ENCODE data around the gene BFSP1.
A peak's percentile ranks its signal among the peaks of the same experiment; 100 is the strongest.

BFSP1 gene

GRCh38 chr20:17556837-17557674 lies 25.9 kb upstream of the BFSP1 start:
- FAIRE-seq: no peak

DNA sequence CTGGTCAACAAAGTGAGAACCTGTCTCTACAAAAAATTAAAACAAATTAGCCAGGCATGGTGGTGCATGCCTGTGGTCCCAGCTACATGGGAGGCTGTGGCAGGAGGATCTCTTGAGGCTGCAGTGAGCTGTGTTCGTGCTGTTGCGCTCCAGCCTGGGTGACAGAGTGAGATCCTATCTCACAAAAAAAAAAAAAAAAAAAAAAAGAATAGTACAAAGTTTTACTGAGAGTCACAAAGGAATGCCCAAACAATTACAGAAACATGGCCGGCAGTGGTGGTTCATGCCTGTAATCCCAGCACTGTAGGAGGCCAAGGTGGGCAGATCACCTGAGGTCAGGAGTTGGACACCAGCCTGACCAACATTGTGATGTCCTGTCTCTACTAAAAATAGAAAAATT lies 23.9 kb upstream of the BFSP1 start:
- FAIRE-seq: no peak

GRCh38 chr20:17549131-17549530 lies 18.0 kb upstream of the BFSP1 start:
- no peak for FAIRE-seq

DNA sequence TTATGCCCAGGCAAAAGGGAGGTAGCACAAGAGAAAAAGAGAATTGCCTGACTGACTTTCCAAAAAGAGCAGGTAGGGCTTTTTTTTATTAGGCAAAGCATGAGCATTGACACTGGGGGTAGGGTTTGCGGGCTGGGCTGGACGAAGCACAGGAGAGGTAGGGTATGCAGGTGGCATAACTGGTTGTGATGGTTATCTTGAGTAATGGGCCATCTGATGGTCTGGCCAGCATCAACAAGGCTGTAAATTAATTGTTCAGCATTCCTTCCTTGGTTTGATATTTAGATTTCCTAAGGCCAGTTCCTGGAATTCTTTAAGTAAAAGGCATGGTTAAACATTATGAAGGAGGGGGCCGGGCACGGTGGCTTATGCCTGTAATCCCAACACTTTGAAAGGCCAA lies 13.9 kb upstream of the BFSP1 start:
- no peak for FAIRE-seq

DNA sequence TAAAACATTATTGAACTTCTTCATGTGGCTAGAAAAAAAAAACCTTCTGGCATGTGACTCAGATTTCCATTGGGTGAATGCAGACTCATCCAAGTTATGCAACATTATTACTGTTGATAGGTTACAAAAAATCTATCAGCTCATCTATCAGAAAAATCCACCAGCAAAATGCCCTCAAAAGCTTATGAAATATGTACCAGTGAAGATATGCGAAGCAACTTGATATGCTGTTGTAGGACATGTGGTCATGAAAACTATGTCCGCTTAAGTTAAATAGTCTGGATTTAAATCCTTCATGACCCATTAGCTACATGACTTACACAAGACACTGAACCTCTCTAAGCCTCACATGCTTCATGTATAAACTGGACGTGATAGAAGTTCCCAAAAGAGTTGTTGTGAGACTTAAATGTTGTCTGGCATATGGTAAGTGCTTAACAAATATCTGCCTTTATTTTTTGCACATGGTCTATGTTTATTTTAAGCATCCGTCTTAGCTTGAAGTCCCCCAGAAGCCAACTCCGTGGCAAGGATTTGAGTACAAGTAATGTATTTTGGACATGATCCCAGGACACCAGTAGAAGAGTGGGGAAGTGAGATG lies 12.5 kb upstream of the BFSP1 start:
- no peak for FAIRE-seq

- FAIRE-seq: peak; percentile 50
Measured at GRCh38 chr20:17542993-17543412, 11.8 kb upstream of the BFSP1 start.

GRCh38 chr20:17542481-17542880 lies 11.3 kb upstream of the BFSP1 start:
- FAIRE-seq: no peak

GRCh38 chr20:17541996-17542395 lies 10.8 kb upstream of the BFSP1 start:
- no peak for FAIRE-seq

DNA sequence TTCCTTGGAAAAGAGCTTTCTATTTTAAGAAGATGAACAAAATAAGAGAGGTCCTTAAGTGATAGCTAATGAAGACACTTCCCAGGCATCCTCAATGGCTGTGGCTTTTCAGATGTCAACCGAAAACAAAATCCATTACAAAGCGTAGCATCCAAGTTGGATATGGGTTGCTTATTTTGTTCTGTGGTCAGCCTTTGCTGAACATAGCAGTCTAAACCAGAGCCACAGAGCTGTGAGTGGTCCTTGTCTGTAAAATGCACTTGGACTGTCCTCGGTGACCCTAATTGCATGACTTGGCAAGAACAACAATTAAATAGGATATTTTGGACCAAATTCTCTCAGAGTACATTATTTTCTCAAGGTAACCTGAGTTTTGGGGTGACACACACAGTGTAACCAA lies 10.4 kb upstream of the BFSP1 start:
- no peak for FAIRE-seq

GRCh38 chr20:17538517-17539170 lies 7.5 kb upstream of the BFSP1 start:
- FAIRE-seq: no peak

GRCh38 chr20:17537959-17538358 lies 6.8 kb upstream of the BFSP1 start:
- FAIRE-seq: no peak

DNA sequence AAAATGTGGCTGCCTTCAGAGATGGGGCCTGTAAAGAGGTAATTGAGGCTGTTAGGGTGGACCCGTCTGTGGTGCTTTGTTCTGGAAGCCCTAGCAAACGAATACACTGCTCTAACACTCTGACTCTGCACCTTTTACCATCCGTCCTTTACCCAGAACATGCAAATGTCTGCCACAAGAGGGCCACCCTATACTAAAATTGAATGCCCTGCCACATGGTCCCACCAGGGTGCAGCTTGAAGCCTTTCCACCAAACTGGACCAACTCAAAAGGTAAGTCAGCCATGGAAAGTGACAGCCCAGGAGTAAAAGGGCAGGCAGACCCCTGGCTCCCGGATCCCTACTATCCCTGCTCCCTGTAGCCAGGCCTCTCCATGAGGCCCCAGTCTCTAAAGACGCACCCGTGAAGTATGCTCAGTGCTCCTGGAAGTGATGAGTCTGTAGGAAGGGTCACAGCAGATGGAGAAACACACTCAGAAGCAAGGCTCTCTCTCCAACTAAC lies 5.8 kb upstream of the BFSP1 start:
- peak; percentile 55 for FAIRE-seq

GRCh38 chr20:17534077-17534476 lies 2.9 kb upstream of the BFSP1 start:
- no peak for FAIRE-seq

DNA sequence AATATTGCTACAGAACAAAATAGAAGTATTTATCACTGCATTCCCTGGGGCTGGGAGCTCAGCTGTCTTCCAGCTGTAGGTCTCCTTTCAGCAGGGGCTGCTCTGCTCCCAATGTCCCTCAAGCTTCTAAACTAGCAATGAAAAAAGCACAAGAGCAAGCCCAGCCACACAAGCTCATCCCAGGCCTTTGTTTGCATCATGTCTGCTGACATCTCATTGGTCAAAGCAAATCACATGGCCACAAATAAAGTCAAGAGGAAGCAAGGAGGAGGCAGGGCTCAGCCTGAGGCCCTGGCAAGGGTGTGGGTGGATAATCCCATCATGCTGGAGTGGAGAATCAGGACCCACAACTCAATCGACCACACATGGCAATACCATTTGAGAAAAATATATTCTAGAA lies 2.2 kb upstream of the BFSP1 start:
- no peak for FAIRE-seq

DNA sequence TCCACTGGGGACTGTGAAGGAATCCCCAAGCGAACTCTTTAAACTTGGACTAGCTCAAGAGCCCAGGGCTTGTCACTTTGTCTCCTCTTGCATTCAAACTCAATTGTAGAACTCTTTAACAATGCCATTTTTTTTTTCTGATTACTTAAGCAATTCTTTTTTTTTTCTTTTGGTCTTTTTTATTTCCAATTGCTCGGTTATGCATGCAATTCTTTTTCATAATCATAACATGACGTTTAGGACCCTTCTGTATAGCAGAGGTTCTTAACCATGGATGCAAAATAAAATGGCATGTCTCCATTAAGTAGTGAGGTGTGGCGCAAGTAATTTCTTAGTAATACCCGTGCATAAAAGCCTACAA lies 466 bp upstream of the BFSP1 start:
- FAIRE-seq: no peak

DNA sequence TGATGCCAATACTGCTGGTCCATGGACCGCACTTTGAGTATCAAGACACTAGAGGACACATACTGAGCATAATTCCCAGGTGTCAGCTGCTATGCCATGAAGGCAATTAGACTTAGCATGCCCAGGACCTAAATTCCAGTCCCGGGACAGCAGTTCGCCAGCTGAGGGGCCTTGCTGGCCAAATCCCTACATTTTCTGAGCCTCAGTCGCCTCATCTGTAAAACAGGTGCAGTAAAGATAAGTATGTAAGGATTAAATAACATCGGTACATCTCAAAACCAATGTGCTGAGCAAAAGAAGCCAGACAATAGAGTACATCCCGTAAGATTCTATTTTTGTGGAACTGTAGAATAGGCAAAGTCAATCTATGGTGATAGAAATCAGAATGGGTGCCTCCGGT lies 1.0 kb downstream of the BFSP1 start:
- FAIRE-seq: no peak

- FAIRE-seq: no peak
Measured at GRCh38 chr20:17529586-17529985, 1.6 kb downstream of the BFSP1 start.

DNA sequence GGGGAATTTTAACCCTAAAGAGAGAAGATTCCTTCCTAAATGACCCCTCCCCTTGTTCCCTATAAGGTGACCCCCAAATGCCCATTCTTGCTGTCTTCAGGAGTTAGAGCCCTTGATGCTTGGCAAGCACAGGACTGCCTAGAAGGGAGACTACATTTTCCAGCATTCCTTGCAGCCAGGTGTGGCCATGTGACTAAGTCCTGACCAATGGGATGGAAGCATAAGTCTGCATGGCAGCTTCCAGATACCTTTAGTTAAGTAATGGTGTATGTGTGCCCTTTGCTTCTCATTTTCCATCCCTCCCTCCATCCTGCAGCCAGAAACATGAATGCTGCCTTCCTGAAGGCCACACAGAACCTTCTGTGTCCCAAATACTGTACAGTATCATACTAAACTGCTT lies 5.5 kb downstream of the BFSP1 start:
- no peak for FAIRE-seq

- FAIRE-seq: no peak
Measured at GRCh38 chr20:17525132-17525531, 6.0 kb downstream of the BFSP1 start.

- no peak for FAIRE-seq
Measured at GRCh38 chr20:17524560-17524959, 6.6 kb downstream of the BFSP1 start.

DNA sequence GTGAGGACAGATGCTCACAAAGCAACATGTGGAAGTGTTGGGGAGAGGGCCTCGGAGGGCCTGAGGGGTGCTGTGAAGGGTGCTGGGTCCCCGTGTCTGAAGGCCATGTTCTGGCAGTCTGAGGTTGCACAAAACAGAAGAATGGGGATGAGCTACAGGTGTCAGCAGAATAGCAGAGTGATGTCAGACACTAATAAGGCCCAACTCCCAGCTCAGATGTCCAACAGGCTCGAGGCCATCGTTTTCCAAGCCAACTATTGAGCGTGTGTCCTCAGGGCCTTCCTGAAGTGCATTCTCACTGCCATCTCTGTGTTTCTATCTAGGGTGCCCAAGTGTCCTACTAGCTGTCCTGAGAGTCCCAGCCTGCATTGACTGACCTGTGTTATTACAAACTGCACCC lies 7.9 kb downstream of the BFSP1 start:
- FAIRE-seq: no peak

DNA sequence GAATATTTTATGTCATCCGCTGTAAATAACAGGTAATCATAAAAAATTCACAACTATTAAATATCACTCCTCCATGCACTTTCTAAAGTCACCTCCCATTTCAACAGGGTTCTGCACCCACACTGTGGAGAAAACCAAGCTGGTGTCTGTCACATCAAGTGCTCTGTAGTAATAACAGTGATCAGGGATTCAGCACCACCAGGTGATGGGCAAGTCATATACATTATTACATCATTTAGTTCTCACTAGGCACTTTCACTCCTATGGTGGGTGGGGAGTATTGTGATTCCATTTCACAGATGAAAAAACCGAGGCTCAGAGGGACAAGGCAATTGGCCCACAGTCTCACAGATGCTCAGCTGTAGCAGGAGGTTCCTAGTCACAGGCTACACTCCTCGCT lies 8.7 kb downstream of the BFSP1 start:
- FAIRE-seq: no peak

DNA sequence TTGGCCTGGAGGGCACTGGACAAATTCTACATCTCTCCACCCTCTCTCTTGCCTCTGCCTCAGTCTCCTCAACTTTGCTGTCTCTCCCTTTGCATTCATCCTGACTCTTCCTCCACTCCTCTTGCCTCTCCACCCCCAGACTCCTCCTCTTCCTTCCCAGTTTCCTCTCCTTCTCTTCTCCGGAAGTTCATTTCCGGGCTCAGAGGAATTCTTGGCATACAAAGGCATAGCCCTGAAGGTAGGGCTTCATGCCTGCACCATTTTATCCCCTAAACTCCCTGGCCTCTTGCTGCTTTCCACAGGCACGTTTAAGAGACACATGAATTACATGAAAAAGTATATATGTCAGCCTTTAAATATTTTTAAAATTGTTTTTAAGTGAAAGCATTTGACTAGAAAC lies 10.6 kb downstream of the BFSP1 start:
- FAIRE-seq: no peak
